C1 segment of cervical spinal cord (tissue), 14 donors: Measurements from ENCODE around the gene MSN.
"Not testable (repeated sequence)": the region's sequence is repeated elsewhere in the genome, so short reads cannot be mapped to it uniquely, and the experiment has no call there.

Source experiments
- DNase-seq, 14 donors: peaks; one replicate each; lab custom pipeline; 2025; lab: John Stamatoyannopoulos, UW

Gene MSN

DNA sequence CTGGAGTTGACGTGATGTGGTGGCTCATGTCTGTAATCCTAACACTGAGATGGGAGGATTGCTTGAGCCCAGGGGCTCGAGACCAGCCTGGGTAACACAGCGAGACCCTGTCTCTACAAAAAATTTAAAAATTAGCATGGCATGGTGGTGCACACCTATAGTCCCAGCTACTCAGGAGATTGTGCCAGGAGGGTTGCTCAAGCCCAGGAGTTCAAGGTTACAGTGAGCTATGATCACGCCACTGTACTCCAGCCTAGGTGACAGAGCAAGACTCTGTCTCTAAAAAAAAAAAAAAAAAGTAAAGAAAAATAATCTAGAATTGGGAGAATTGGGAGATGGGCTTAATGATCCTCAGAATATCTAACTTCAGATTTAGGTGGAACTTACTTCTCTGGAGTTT lies 51.1 kb downstream of the MSN start:
- no peak for DNase-seq

DNA sequence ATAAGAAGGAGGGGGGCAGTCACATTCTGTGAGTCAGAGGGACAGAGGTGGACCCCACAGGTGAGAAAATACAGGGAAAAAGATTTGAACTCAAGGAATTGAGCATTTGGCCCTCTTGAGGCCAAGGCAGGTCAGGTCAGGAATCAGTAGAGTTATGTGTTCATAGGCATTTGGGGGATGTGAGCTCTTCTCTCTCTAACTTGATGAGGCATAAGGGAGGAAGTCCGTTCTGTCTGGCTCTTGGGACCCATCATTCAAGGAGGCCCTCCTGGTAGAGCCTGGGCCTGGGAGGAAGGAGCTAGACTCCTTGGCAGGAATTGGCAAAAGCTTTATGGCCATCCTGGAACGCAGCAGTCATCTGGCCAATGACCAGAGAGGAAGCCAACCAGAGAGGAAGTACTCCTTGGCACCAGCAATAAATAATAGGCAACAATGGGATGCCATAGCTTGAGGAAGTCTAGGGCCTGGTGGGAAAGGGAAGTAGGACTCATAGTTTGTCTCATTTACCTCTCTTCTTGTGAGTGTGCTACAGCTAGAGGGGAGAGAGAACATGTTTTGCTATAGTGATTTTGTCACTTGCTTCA lies 53.0 kb downstream of the MSN start:
- DNase-seq: no peak

DNA sequence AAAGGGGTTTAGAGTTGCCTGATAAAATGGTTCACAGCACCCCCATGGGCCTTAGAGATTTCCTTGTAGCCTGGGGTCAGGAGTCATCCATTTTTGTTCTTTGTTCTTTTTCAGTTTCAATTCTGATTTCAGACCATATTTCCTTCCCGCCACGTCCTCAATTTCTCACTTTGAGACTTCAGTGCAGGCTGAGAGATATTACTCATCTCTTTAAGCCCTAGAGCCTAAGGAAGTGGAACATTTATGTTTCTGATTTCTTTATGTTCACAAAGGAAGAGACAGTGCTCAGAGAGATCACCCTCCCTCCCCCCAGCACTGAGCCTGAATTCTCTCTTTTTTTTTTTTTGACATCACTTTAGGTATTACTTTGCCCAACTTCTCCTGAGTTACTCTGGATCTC lies 56.3 kb downstream of the MSN start:
- no peak for DNase-seq

DNA sequence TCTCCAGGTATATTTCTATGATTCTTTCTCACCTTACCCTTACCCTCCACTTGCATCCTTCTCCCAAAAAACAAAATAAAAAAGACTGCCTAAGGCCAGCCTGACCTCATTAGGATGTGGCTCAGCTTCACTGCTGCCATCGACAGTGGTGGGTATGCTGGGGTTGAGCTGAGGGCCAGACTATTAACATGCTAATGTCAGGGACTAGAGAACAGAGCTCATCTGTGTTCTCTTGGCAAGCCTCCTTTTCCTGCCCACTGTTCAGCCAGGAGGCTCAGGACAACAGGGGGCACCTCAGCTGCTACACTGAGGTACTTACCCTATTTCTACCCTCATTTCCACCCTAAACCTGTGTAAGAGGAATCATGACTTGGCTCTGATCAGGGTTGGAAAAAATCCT lies 59.3 kb downstream of the MSN start:
- peak in 9 of 14 donors; percentile 2 to 27 (median 5) for DNase-seq

DNA sequence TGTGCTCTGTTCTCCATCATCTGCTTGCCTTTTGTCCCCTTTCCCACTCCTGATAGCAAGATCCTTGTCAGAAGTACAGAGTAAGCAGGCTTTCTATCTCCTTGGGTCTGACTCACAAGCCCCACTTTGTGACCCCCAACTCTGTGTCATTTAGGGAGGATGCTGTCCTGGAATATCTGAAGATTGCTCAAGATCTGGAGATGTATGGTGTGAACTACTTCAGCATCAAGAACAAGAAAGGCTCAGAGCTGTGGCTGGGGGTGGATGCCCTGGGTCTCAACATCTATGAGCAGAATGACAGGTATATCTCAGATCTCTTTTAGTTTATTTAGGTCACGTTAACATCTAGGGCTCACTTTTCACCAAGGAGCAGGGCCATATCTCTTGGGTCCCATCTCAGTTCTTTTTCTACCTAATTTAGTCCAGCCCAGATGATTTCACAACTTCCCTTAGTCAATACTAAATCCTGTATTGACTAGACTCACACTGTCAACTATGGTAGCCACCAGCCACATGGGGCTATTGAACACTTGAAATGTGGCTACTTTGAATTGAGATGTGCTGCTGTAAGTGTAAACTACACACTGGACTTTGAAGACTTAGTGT lies 64.3 kb downstream of the MSN start:
- DNase-seq: no peak

DNA sequence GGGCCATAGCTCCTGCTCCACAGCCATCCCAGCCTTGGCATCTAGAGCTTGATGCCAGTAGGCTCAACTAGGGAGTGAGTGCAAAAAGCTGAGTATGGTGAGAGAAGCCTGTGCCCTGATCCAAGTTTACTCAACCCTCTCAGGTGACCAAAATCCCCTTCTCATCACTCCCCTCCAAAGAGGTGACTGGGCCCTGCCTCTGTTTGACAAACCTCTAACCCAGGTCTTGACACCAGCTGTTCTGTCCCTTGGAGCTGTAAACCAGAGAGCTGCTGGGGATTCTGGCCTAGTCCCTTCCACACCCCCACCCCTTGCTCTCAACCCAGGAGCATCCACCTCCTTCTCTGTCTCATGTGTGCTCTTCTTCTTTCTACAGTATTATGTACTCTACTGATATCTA lies 73.5 kb downstream of the MSN start:
- no peak for DNase-seq

DNA sequence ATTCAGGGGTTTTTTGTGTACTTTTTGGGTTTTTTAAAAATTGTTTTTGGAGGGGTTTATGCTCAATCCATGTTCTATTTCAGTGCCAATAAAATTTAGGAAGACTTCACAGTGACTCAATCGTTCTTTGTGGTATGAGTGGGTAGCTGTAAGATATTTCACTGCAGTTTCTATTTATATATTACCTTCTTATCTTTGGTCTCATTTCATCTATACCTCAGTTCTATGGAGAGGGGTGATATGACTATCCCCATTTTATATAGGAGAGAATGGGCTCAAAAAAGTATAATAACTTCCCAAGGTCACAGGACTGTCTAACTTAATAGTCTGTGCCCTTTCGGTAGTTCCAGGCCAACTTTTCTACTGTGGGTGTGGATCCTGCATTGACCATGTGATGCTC lies 74.4 kb downstream of the MSN start:
- no peak for DNase-seq

DNA sequence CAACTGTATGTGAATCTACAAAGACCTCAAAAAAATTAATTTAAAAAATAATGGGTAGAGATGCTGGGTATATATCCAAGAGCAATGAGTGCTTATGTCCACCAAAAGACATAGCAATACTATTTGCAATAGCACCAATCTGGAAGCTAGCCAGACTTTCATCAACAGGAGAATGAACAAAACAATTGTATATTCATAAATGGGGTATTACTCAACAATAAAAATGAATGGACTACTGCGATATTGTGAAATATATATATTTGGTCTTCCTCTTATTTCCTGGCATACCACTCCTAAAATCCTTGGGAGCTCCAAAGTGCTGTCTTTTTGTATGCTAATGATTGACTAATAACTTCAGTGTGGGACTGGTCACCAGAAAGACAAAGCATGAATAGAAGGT lies 77.5 kb downstream of the MSN start:
- no peak for DNase-seq

DNA sequence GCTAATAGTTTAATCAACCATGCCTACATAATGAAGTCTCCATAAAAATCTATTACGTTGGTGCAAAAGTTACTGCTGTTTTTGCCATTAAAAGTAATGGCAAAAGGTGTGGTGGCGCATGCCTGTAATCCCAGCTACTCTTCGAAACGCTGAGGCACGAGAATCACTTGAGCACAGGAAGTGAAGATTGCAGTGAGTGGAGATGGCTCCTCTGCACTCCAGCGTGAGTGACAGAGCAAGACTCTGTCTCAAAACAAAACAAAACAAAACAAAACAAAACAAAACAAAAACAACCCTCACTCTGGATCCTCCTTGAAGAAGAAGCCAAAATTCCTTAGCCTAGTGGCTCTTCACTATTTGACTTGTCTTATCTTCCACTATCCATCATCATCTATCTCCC lies 78.0 kb downstream of the MSN start:
- DNase-seq: no peak

DNA sequence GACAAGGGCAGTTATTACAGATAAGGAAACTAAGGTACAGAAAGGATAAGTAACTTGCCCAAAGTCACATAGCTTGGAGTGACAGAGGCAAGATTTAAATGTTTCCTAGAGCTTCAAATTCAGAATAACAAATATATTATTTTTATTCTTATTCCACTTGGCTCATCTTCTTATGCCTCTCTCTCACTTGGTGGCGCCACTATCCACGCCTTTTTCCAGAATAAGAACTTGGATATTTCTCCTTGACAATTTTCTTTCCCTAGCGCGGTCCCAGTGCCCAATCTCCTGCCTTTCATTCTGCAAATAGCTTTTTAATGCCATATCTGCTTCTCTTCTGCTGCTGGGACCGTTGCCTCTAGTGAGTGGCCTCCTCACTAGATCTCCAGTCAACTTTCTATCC lies 78.5 kb downstream of the MSN start:
- DNase-seq: no peak

DNA sequence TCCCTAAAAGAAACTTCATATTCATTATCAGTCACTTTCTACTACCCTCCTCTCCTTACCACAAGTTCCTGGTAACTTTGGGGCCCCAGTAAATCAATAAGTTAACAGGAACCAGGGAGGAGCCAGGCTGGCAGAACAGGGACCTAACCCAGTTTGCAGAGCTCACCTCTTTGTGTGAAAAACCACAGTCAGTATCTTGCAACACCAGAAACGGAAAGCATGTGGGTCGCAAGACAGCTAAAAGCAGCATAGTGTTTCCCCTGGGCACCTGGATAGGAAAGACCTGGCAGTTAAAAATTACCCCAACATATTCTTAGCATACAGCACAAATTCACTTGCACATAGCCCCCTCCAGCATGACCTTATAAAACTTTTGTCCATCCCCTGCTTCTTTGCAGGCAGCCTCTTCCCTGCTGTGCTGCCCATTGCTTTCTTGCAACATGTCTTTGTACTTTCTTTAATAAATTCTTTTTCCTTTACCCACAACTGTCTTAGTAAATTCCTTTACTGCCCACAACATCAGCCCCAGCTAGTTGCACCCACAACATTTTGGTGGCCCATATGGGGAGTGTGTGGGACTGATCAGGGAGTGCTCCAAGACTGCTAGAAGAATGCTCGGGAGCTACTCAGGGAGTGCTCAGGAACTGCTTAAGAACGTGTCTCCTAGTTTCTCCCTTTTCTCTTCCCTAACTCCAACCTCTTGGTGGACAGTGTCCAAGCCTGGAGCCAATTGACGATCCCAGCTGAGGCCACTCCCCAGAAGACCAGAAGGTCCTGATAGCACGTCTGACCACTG lies 83.4 kb downstream of the MSN start:
- no peak for DNase-seq

DNA sequence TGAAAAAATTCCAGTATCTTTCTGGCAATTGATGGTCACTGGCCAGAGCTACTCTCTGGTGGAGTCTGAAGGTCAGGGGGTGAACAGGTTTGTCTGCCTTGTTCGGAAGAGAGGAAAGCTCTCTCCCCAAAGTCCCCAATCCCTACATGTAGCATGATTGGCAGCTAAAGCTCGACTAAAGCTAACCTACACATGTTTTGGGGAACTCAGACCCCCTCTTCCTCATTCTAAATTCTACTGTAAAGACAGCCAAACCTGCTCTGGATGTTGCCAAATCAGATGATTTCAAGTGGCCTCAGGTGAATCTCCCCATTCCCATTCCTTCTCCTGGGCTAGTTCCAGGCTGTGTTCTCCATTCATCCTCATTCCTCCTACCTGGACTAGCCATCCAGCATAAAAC lies 84.1 kb downstream of the MSN start:
- DNase-seq: no peak

DNA sequence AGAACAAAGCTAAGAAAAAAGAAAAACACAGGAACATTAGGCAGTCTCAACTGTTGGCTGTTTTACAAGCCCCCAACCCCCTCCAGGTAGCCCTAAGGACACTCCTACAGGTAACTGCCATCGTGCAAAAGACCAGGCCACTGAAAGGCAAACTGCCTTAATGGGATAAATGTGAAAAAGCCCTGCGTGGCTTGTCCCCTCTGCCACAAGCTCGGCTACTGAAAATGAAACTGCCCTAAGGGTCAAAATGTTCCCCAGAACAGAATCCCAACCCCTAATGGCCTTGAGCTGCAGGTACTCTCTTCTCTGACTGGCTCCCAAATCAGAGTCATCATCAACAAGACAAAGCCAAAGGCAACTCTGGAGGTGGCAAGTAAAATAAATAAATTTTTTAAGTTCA lies 84.8 kb downstream of the MSN start:
- no peak for DNase-seq

DNA sequence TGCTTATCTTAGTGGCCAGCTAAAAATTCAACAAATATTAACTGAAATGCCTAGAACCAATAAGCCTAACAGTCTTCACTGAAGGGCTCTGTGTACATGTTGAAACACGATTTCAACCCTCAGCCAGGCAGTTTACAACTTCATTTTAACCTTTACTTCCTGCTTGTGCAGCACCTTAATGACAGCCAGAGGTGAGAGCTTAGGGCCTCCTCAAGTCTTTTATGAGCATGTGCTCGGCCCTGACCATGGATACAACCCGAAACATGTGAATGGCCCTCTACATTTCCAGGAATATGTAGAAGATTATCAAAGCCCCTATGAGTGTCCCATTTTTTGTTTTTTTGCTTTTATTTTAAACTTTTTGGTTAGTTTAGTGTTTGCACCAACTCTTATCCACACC lies 88.3 kb downstream of the MSN start:
- DNase-seq: no peak

DNA sequence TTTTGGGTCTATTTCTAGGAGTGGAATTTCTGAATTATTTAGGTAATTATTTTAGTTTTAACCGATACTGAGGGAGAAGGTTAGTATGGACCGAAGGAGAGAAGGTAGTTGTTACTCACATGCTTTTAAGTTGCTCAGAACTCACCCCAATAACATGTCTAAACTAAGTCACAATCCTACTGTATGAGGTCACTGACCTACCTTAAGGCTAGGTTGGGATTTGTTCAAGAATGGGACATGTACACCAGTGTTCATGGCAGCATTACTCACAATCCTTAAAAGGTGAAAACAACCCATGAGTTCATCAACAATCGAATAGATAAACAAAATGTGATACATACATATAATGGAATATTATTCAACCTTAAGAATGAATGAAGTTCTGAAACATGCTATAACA lies 90.5 kb downstream of the MSN start:
- DNase-seq: no peak

DNA sequence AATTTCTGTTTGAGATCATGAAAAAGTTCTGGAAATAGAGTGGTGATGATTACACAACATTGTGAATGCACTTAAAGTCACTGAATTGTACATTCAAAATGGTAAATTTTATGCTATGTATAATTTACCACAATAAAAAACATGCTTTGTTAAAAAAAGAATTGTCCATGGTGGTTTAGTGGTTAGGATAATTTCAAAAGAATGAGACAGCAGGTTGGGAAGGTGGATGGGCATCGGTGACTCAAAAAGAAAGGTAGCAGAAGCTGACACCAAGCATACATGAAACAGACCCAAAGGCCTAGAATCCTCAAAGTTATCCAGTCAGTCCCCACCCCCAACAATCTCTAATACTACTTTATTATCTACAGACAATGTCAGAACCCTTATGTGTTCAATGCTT lies 91.1 kb downstream of the MSN start:
- no peak for DNase-seq

DNA sequence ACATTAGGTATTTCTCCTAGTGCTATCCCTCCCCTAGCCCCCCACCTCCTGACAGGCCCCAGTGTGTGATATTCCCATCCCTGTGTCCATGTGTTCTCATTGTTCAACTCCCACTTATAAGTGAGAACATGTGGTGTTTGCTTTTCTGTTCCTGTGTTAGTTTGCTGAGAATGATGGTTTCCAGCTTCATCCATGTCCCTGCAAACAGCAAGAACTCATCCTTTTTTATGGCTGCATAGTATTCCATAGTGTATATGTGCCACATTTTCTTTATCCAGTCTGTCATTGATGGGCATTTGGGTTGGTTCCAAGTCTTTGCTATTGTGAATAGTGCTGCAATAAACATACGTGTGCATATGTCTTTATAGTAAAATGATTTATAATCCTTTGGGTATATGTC lies 92.1 kb downstream of the MSN start:
- not testable (repeated sequence) for DNase-seq

DNA sequence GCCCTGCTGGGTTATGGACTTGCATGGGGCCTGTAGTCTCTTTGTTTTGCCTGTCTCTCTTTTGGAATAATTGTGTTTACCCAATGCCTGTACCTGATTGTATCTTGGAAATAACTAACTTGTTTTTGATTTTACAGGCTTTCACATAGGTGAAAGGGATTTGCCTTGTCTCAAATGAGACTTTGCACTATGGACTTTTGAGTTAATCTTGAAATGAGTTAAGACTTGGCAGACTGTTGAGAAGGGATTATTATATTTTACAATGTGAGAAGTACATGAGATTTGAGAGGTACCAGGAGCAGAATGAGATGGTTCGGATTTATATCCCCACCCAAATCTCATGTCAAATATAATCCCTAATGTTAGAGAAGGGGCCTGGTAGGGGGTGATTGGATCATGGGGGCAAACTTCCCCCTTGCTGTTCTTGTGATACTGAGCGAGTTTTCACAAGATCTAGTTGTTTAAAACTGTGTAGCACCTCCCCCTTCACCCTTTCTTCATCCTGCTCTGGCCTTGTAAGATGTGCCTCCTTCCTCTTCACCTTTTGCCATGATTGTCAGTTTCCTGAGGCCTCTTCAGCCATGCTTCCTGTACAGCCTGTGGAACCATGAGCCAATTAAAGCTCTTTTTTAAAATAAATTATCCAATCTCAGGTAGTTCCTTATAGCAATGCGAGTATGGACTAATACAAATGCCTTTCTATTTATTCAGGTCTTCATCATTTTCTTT lies 102.3 kb downstream of the MSN start:
- DNase-seq: no peak

DNA sequence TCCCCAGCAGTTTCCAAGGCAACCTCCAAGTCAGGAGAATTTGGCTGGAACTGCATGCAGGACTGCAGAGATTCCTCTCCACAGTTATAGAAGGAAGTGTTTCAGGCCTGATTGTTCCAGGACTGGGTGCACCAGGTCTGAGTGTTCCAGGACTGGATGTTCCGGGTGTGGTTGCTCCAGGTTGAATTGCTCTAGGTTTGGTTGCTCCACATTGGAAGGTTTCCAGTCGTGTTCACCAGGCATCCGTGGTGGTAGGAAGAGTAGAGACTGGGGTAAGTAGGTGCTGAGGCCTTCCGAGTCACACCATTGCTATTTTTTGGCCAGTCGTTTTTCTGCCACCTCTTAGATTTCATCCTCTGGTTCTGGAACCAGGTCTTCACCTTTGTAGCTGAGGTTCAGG lies 105.4 kb downstream of the MSN start:
- no peak for DNase-seq

DNA sequence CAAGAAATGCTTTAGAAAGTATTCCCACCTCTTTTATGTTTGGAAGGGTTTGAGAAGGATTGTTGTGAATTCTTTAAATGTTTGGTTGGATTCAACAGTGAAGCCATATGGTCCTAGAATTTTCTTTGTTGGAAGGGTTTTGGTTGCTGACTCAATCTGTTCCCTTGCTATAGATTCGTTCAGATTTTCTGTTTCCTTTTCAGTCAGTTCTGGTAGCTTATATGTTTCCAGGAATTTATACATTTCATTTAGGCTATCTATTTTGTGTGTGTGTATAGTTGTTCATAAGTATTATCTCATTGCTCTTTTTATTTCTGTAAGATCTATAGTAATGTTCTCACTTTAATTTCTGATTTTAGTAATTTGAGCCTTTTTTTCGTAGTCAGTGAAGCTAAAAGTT lies 114.4 kb downstream of the MSN start:
- no peak for DNase-seq

DNA sequence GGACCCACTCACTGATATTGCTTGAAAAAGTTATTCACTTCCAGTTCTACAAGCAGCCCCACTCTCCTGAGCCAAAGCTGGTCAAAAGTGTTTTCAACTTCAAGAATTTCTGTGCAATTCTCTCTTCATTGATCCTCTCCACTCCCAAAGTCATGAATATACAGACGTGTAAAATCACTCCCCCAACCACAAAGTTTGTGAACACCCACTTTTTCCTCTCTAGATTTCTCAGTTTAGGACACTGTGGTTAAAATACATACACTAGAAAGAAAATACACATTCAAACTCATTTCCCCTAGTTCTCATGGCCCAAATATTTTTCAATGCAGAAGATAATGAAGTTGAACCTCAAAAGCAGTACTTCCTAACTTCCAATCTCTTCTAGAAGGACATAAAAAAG lies 116.3 kb downstream of the MSN start:
- DNase-seq: no peak
